GM18870 (cell line): ENCODE results near the gene SAAL1.

Experiments
- ATAC-seq: cut with Tn5 transposase; IDR thresholded peaks from one replicate; pipeline ENCODE4 v1.9.1; 2021; ENCODE audit warnings: moderate library complexity; ENCODE audit not compliant: unreplicated experiment

The SAAL1 gene

GRCh38 chr11:18088366-18088765 is 17.5 kb downstream of the SAAL1 start:
- ATAC-seq, result no peak

DNA sequence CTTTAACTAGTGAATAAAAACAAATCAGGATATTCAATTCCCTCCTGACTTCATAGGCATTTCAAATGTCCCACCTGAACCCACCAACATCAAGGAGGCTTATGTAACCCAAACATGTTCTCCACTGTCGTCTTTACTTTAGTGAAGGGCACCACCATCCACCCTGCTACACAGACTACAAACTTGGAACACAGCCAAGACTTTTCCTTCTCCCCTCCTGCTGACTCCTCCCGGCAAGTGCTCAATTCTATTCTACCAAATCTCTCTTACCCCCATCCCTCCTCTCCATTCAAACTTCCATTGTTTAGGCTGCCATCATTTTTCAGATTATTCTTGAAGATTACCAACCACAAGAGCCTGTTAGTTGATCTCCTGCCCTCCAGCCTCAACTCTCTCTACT is 24.3 kb downstream of the SAAL1 start:
- ATAC-seq, result no peak

DNA sequence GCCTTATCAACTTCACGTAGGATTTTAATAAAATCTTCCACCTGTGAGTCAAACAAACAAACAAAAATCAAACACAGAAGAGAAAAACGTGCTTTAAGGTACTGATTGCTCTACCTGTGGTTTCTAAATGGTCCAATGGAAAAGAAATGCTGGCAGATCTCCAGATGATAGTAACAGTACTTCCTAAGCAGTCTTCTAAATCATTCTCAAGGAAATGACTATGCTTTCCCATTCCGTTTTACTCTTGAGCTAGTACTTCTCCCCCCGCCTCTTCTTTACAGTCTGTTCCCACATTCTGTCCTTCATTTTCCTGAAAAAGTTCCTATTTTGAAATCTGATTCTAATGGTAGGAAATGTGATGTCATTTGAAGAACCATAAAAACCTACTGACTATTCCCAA is 25.4 kb downstream of the SAAL1 start:
- ATAC-seq, result no peak

- no peak for ATAC-seq
Measured at GRCh38 chr11:18078909-18079308, 27.0 kb downstream of the SAAL1 start.

GRCh38 chr11:18075444-18075843 is 30.4 kb downstream of the SAAL1 start:
- no peak for ATAC-seq

GRCh38 chr11:18071098-18071705 is 34.7 kb downstream of the SAAL1 start:
- ATAC-seq, result no peak

DNA sequence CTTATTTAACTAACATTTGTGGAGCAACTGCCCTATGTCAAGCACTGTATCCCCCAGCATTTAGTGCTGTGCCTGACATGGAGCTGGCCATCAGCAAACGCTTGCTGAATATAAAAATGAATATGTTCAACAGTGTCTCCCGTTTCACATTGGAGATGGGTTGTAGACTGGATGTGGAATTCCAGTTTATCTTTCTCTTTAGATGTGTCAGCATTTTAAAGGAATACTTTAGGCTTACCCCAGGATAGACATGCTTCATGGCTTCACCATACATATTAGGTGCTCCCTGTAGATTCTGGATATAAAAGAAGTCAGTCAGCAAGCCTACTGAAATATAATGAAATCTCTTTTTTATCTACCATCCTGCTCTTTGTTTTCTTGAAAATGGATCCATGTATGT is 38.5 kb downstream of the SAAL1 start:
- ATAC-seq, result no peak

GRCh38 chr11:18066626-18067025 is 39.3 kb downstream of the SAAL1 start:
- no peak for ATAC-seq

- no peak for ATAC-seq
Measured at GRCh38 chr11:18065572-18065971, 40.3 kb downstream of the SAAL1 start.

DNA sequence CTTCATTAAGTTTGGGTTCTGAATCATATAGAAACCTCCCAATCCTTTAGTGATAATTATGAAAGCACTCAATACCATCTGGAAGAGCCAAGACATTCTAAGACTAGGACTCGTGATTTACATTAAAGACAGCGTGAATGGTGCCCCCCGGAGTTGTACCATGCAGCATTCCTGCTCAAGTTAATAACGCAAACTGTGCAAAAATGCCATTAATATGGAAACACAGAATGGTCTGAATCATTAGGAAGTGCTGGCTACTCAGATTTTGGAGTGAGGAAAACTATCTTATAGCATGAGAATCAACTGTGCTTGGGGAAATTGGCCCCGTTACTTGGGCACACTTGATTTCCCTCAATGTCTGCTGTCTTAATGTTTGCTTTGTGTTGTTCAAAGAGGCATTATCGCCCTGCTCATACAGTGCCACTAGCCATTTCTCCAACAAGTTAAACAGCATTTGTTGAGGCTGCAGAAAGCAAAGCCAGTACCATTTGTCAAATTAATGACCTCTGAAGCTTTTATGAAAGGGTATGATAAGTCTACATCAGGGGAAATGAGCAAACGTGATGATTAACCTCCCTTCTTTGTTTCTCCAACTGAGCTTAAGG is 41.3 kb downstream of the SAAL1 start:
- ATAC-seq, result no peak

DNA sequence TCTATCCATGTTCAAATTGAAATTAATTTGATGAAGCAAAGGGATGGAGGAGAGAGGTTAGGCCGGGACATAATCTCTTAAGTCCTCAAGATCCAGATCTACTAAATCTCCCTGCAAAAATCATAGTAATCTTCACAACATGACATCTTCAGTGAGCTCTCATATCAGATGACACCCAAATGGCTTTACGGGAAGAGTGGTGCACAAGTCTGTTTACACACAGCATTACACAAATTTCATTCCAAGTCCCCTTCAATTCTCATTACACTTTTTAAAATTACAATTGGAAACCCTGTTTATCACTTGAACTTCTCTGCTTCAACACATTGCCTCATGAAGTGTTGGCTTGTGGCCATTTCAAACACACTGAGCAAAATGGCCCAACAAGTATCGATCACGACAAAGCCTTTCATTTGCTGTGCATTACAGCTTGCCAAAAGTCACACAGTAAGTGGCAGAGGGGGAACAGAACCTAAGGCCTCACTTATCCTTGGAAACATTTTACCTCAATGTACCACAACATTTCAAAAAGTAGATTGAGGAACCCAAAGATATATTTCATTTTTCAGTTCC is 41.9 kb downstream of the SAAL1 start:
- ATAC-seq, result no peak

DNA sequence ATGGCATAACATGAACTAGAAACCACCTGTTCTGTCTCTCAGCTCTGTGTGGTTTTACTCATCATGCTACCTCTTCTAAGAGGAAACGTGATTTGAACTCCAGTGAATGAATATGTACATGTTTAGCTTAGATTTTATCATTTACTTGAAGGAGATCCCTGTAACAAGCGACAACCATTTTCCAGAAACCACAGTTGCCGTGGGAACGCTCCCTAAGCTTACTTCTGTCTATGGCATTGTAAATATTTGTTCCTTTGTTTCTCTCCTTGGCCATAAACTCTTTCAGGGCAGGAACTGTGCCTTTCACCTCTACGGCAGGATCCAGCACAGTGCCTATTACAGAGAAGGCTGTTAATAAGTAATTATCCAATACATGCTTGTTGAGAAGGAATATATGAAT is 42.8 kb downstream of the SAAL1 start:
- ATAC-seq, result no peak

DNA sequence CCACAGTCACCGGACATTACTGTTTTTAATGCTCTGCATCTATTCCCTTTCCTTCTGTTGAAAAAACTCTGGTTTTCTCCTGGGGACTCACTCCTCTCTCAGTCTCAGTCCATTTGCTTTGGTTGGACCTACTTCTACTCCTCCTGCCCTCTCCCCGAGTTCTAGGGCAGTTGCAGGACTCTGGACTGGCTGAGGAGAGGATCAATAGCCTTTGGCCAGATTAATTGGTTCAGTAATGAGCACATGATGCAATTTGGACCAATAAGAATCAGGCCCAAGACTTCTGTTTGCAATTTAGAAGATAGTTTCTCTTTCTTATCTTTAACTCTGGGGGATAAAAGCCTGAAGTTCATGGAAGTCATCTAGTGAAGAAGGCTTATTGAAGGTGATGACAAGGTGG is 44.5 kb downstream of the SAAL1 start:
- no peak for ATAC-seq

- ATAC-seq, result no peak
Measured at GRCh38 chr11:18056561-18057181, 49.2 kb downstream of the SAAL1 start.

- no peak for ATAC-seq
Measured at GRCh38 chr11:18054511-18055103, 51.3 kb downstream of the SAAL1 start.

DNA sequence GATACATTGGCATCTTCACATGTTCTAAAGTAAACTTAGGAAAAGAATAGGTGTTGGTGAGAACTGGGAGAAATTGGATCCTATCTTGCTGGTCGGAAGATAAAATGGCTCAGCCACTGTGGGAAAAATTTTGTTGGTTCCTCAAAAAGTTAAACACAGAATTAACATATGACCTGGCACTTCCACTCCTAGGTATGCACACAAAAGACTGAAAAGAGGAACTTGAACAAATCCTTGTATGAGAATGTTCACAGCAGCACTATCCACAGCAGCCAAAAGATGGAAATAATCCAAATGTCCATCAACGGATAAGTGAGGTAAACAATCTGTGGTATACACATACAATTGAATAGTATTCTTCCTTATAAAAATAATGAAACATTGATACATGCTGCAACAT is 55.0 kb downstream of the SAAL1 start:
- ATAC-seq, result no peak

GRCh38 chr11:18046116-18046777 is 59.6 kb downstream of the SAAL1 start, which contains the start of gene TPH1:
Gene TPH1, minus strand, starts transcription at chr11:18046269. Its CDS starts 5,507 bp downstream, at chr11:18040762.
- ATAC-seq, result no peak

- no peak for ATAC-seq
Measured at GRCh38 chr11:18036456-18036855, 69.4 kb downstream of the SAAL1 start.
